BJ (cell line): ENCODE measurements around the gene KIAA1755. TPM values are rescaled to one million over a fixed set of nuclear protein-coding genes. Genes with fewer than 3 reads are reported as not detected.
A peak's percentile ranks its signal among the peaks of the same experiment; 100 is the strongest.

ENCODE experiments used
- CTCF ChIA-PET: fragments of 350-600 bp; formaldehyde crosslinking; extraction: SDS; loops from one replicate; lab custom pipeline; 2021; ENCODE audit warnings: antibody characterized with exemption, inconsistent platforms; lab: Yijun Ruan, JAX
- POLR2A ChIA-PET: fragments of 300-600 bp; sonication (Branson Sonifier 250); formaldehyde crosslinking; extraction: SDS; loops from one replicate; lab custom pipeline; 2021; ENCODE audit warnings: antibody characterized with exemption; lab: Charles Lee
- DNase-seq: peaks from one replicate; pipeline ENCODE4 v3.0.0-alpha.2; 2011; ENCODE audit warnings: low read depth
- H3K27me3 ChIP-seq: 2 replicates; pipeline ENCODE4 v1.6.0; 2011; ENCODE audit warnings: low read length; ENCODE audit not compliant: control insufficient read depth, insufficient read depth
- H3K36me3 ChIP-seq: 2 replicates; pipeline ENCODE4 v1.5.1; 2011; ENCODE audit warnings: low read length; ENCODE audit not compliant: control insufficient read depth, insufficient read depth
- H3K4me3 ChIP-seq: 2 replicates; pipeline ENCODE4 v1.5.1; 2011; ENCODE audit warnings: low read depth, mild to moderate bottlenecking, control low read depth, low read length
- CTCF ChIP-seq: IDR thresholded peaks from 2 replicates; pipeline ENCODE4 v1.5.1; 2011; ENCODE audit warnings: low read depth, mild to moderate bottlenecking, control low read depth, inconsistent platforms, low read length, moderate library complexity; ENCODE audit not compliant: insufficient read depth
- polyA minus RNA-seq: library from RNA; depleted of rRNA, polyadenylated mRNA; stranded (reverse); fragments of >200 nt; gene quantifications from 2 replicates; pipeline ENCODE4 v1.2.3, GENCODE V29; 2011; rRNA and poly(A)+ RNA removed
- polyA plus RNA-seq: library from polyadenylated mRNA; depleted of rRNA; stranded (reverse); fragments of >200 nt; gene quantifications from 2 replicates; pipeline ENCODE4 v1.2.3, GENCODE V29; 2011; rRNA removed

Gene KIAA1755, protein sequence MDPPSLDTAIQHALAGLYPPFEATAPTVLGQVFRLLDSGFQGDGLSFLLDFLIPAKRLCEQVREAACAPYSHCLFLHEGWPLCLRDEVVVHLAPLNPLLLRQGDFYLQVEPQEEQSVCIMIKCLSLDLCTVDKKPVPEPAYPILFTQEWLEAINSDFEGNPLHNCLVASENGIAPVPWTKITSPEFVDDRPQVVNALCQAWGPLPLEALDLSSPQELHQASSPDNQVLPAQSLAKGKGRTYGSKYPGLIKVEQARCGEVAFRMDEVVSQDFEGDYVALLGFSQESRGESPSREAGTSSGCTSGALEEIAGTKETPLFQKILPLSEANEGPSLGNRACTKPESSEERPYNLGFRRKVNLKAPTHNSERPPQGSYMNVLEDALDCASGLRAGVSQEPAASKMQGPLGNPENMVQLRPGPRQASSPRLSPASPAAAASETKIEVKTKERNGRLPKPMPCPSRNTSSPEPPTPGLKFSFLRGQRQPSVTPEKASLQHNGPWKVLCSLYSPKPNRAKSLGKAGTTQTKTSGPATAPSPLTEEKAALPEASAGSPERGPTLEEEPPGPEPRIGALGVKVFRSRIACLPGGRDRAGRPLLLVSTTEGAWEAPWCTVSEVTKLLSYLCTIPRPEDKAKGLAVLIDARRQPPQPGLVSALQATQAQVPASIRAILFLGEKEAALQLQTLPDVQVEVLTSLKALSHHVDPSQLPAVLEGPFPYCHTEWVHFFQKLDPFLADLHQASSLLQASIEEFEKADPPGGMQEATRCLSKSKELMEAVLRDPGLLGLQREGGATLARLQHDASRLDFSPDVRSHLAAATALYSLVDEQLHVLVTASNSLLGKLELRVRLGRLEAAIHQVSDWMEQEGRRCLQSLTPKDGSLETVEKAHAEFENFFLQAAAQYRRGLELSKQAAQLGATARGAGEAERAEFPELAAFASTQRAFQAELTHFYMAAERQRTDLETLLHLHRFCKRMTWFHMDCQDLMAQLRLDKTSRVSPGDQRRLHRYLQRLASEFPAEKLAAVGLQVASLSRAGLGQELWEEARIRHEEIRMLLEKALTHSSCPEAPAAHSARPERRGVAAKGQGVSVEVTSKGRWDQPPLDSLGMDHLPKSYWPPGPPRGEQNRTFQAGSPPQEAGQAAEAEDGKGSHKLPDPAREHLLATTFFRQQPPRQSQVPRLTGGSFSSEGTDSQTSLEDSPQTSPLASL
- polyA plus RNA-seq (5.3 and 9.7 TPM in 2 replicates), polyA minus RNA-seq (7.9 TPM in 2 replicates)

DNA sequence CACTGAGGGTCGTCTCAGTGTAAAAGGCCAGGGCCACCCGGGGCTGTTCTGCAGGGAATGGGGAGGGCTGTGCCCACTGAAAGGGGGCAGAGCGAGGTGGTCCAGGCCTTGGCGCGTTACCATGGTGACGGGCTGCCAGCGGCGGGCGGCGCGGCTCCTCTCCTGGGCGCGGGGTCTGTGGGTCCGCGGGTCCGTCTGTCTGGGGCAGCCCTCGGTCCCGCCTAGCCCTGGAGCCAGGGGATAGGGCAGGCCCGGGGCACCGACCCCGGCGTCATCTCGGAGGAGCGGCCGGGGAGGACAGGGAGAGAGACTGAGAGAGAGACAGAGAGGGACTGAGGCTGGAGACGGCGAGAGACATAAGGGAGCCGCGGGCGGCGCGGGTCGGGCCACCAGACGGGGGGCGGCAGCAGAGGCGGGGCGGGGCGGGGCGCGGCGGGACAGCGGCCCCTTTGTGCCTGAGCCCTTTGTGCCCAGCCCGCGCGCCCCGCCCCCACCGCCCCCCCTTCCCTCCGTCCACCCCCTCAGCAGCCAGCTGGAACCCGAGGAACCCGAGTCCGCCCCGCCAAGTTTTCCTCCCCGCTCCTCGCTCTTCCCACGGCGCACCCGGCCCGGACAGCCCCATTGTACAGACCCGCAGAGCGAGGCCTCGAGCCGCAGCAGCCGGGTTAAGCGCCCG is at the start of gene KIAA1755:
TSS of gene KIAA1755 (minus strand) at position 358 of the 676 bp plus-strand sequence. CDS start at position 123, 235 bp downstream.
- ChIA-PET POLR2A (no interaction called here), CTCF (interaction anchor here (0.9 kb wide), 1 partner anchor 9 kb away, joined by 5 read pairs; no protein-coding TSS in a partner anchor)
- Histone ChIP-seq H3K36me3 (no peaks in the 10 kb centered on the region), H3K27me3 (no peaks in the 10 kb centered on the region), H3K4me3 (peak within 1 kb of the TSS; percentile 56)
- no peak for TF ChIP-seq CTCF
- DNase-seq = no peak

GRCh38 chr20:38308447-38308846 is 47.9 kb upstream of the KIAA1755 start:
- POLR2A ChIA-PET = no interaction called here

GRCh38 chr20:38308047-38308438 is 47.5 kb upstream of the KIAA1755 start:
- H3K4me3 ChIP-seq = no peak overlapping the region
- ChIA-PET POLR2A (no interaction called here), CTCF (interaction anchor here (0.7 to 5.0 kb wide), 14 partner anchors 9 to 744 kb away, joined by 3 to 48 read pairs (median 4); no protein-coding TSS in a partner anchor)
- peaks cover 7% of the 10 kb centered on the region for H3K27me3 ChIP-seq
- TF ChIP-seq CTCF = no peak
- DNase-seq = no peak
- no peaks in the 10 kb centered on the region for H3K36me3 ChIP-seq

More at GRCh38 chr20:38308447-38308846, 47.9 kb upstream of the KIAA1755 start:
- CTCF ChIA-PET = interaction anchor here (0.9 to 5.0 kb wide), 9 partner anchors 11 to 744 kb away, joined by 3 to 48 read pairs (median 4); no protein-coding TSS in a partner anchor
- H3K36me3 ChIP-seq = no peaks in the 10 kb centered on the region
- no peak overlapping the region for H3K4me3 ChIP-seq
- TF ChIP-seq CTCF = no peak
- peaks cover 7% of the 10 kb centered on the region for H3K27me3 ChIP-seq
- no peak for DNase-seq

DNA sequence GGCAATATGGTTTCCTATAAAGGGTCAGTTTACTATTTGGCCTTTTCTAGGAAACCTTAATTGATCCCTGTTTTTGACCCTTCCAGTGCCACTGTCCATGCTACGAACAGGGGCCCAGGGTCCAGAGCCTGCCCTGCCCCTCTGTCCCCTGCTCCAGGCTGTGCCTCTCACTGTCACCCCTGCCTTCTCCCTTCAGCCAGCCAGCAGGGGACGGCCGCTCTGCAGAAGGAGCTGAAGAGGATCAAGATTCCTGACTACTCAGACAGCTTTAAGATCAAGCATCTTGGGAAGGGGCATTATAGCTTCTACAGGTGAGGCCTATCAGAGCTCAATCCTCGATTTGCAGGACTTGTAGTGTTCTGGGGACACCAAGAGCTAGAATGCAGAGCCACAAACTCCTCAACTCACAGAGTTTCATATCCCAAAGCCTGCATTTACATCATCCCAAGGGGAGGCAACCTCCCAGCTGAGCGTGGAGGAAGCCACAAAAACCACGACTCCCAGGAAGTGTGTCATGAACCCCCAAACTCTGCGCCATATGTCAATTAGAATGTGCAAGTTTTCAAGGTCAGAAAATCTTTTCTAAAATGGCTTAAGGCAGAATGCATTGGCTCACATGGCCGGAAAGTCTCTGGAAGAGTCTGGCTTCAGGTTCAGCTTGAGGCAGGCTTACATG is 47.0 kb upstream of the KIAA1755 start:
- ChIA-PET CTCF (interaction anchor here (0.7 to 5.0 kb wide), 12 partner anchors 9 to 744 kb away, joined by 3 to 48 read pairs (median 4); no protein-coding TSS in a partner anchor), POLR2A (no interaction called here)
- Histone ChIP-seq H3K4me3 (no peak overlapping the region), H3K27me3 (peaks cover 7% of the 10 kb centered on the region), H3K36me3 (no peaks in the 10 kb centered on the region)
- no peak for DNase-seq
- TF ChIP-seq CTCF = no peak
